Measurements from ENCODE around the gene CAPZB. TPM values are rescaled to one million over a fixed set of nuclear protein-coding genes. Genes with fewer than 3 reads are reported as not detected.

CAPZB gene
- total and polyA plus RNA-seq, 2 of the 4 experiments (the other 2 are of a cell fraction): 216 to 304 TPM

DNA sequence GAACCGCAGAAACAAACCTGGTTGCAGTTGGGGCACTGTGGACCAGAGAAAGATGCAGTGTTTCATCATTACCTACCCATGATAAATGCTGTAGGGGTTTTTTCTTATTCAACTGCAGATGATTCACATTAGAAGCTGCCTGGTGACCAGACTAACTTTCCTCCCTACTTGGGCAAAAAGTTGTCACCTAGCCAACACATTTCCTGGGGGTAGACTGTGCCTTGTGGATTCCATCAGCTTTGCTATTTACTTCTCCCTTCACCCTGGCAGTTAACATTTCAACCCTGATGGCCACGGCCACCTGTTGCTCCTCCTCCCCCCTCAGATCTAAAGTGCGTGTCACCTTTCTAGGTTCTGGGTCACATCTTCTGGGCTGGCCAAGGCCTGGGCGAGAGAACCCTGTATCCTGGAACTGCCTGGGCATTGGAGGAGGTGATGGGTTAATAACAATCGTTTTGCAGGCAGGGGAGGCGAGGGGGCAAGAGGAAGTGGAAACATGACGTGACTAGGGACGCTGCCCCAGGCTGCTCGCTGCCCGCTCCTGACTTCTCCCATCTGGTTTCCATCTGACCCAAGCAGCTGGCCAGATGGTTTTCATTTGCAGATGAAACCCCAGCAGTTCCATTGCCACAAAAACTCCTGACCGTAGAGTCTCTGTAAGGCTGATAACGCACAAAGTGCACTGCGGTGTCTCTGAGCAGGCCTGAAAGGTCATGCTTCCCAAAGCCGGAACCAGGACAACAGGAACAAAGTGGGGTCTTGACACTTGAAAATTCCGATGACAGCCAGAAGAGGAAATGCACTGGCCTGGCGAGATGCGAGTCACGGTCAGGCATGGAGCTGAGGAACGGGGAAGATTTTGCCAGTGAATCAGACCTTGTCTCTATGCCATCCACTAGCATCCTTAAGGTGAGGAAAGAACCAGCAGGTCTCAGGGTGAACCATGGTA, 36.6 kb downstream of the CAPZB start (continued):
- TF ChIP-seq RAD21 (IDR thresholded peaks at IDR 0.05; ENCODE audit: low read length): peak; percentile 23
- TF ChIP-seq MXI1 (IDR thresholded peaks at IDR 0.05; ENCODE audit: borderline replicate concordance, low read depth, low read length): 0 out of 2 replicates have a peak, but pooled peaks have one; percentile 25
- peak; percentile 34; the same call in 1 of the 2 replicates for TF ChIP-seq MAZ (IDR thresholded peaks at IDR 0.05; ENCODE audit: borderline replicate concordance, low read depth, low read length)
- no peak for TF ChIP-seq POLR2A (IDR thresholded peaks at IDR 0.05; ENCODE audit: low read depth, low read length)

DNA sequence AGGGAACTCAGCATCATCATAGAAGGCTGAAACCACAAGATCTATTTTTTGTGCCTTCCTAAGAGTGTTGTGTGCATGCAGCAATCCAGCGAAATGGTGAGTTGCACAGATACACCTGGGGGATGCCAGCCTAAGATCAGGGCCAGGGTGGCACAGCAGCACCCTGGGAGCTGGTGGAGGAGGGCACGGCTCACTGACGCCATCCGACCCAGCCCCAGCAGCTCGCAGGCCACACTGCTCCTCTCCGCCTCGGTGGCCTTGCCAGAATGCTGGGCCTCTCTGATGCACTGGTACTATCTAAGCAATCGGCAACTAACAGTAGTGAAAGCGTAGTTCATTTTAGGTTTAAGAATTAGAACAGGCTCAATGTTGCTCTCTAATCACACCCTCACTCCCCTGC, 37.8 kb downstream of the CAPZB start:
- H3K9me1 ChIP-seq (ENCODE audit: insufficient read depth, low read length): peaks cover 43% of the 10 kb centered on the region
- H3K27ac ChIP-seq (ENCODE audit: insufficient read depth, low read length): peak overlapping the region; percentile 87
- H2BK5ac ChIP-seq (ENCODE audit: low read depth, low read length, poor library complexity, severe bottlenecking): peak overlapping the region; percentile 56
- H3K9ac ChIP-seq (ENCODE audit: low read depth, low read length): peak overlapping the region; percentile 12; the same call in 1 of the 2 replicates
- BruUV-seq (replicated peaks): no TSS peak
- no peak overlapping the region for H3K56ac ChIP-seq (ENCODE audit: extremely low read depth, insufficient read depth, low read length)
- H2BK20ac ChIP-seq (ENCODE audit: low read depth, low read length): peak overlapping the region; percentile 34; the same call in 1 of the 2 replicates
- CTCF ChIA-PET: no interaction called here
- dilution Hi-C loops (cut with HindIII; ENCODE audit: low sequenced_read_pairs, unreplicated experiment) (no loop called here), intact Hi-C loops (cut with micrococcal nuclease) (no loop called here), in situ Hi-C loops (cut with MboI; ENCODE audit: low sequenced_read_pairs) (no loop called here)
- peak overlapping the region; percentile 69 for H3K14ac ChIP-seq (replicated peaks; ENCODE audit: low read depth, low read length)
- no peaks in the 10 kb centered on the region for H3K27me3 ChIP-seq (ENCODE audit: control insufficient read depth, insufficient read depth, low read length)
- H3K4me2 ChIP-seq (ENCODE audit: low read depth, low read length): no peak overlapping the region
- ATAC-seq (ENCODE audit: low read depth): no peak
- peak overlapping the region; percentile 52 for H2AK5ac ChIP-seq (ENCODE audit: low read depth, low read length)
- H2AFZ ChIP-seq (replicated peaks; ENCODE audit: low read length, poor library complexity): no peak overlapping the region
- H4K20me1 ChIP-seq (ENCODE audit: insufficient read depth, low read length): peaks cover 93% of the 10 kb centered on the region
- H3K23ac ChIP-seq (ENCODE audit: low read depth, low read length): no peak overlapping the region
- peak overlapping the region; percentile 4 for H3K4ac ChIP-seq (ENCODE audit: low read depth, low read length)
- H3K36me3 ChIP-seq (ENCODE audit: control insufficient read depth, insufficient read depth, low read length): 0 out of 2 replicates have a peak, but pooled peaks cover 2% of the 10 kb centered on the region
- DNase-seq: no peak
- H2BK15ac ChIP-seq (ENCODE audit: low read depth, low read length): no peak overlapping the region; the same call in 2 of the 3 replicates
- peak overlapping the region; percentile 67; the same call in 1 of the 2 replicates for H2BK120ac ChIP-seq (ENCODE audit: low read depth, low read length)
- POLR2A ChIA-PET (ENCODE audit: unreplicated experiment): no interaction called here
- no peak overlapping the region for H3K4me3 ChIP-seq (ENCODE audit: insufficient read depth, low read depth, low read length)
- peaks cover 51% of the 10 kb centered on the region for H3K4me1 ChIP-seq (ENCODE audit: control insufficient read depth, insufficient read depth, low read length)
- H2AK9ac ChIP-seq (replicated peaks; ENCODE audit: low read depth, low read length, poor library complexity): no peak overlapping the region
- peaks cover 33 to 96% of the 10 kb centered on the region in 2 experiments for H3K79me1 ChIP-seq (ENCODE audit: low read depth in 1 of 2, low read length in 2 of 2)
- H4K5ac ChIP-seq (ENCODE audit: low read depth, low read length): peak overlapping the region; percentile 35
- peak overlapping the region; percentile 10 for H3K18ac ChIP-seq (ENCODE audit: low read depth, low read length)
- peak overlapping the region in 1 of 2 experiments; percentile 16; a peak in 1 of 4 replicates for H4K8ac ChIP-seq (ENCODE audit: low read depth in 2 of 2, low read length in 2 of 2)
- no peaks in the 10 kb centered on the region for H3K9me3 ChIP-seq (ENCODE audit: control insufficient read depth, insufficient read depth, low read length)
- peak overlapping the region; percentile 53 for H4K91ac ChIP-seq (ENCODE audit: insufficient read depth, low read depth, low read length)
- WGBS, 2 experiments (ENCODE audit: extremely low coverage in 2 of 2, insufficient read length in 1 of 2): no CpG with 5 or more reads among the region's 9 CpGs
- TF ChIP-seq CHD1 (IDR thresholded peaks at IDR 0.05; ENCODE audit: low read depth, low read length): no peak
- TF ChIP-seq, protein P1, sequence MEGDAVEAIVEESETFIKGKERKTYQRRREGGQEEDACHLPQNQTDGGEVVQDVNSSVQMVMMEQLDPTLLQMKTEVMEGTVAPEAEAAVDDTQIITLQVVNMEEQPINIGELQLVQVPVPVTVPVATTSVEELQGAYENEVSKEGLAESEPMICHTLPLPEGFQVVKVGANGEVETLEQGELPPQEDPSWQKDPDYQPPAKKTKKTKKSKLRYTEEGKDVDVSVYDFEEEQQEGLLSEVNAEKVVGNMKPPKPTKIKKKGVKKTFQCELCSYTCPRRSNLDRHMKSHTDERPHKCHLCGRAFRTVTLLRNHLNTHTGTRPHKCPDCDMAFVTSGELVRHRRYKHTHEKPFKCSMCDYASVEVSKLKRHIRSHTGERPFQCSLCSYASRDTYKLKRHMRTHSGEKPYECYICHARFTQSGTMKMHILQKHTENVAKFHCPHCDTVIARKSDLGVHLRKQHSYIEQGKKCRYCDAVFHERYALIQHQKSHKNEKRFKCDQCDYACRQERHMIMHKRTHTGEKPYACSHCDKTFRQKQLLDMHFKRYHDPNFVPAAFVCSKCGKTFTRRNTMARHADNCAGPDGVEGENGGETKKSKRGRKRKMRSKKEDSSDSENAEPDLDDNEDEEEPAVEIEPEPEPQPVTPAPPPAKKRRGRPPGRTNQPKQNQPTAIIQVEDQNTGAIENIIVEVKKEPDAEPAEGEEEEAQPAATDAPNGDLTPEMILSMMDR (conservative IDR thresholded peaks at IDR 0.05; ENCODE audit: low read depth, low read length): no peak
- no peak for TF ChIP-seq BHLHE40 (IDR thresholded peaks at IDR 0.05; ENCODE audit: low read depth, low read length)
- no peak for TF ChIP-seq RFX5 (IDR thresholded peaks at IDR 0.05; ENCODE audit: low read depth, low read length)
- no peak for TF ChIP-seq POLR2A (IDR thresholded peaks at IDR 0.05; ENCODE audit: low read depth, low read length)
- TF ChIP-seq, protein P2, sequence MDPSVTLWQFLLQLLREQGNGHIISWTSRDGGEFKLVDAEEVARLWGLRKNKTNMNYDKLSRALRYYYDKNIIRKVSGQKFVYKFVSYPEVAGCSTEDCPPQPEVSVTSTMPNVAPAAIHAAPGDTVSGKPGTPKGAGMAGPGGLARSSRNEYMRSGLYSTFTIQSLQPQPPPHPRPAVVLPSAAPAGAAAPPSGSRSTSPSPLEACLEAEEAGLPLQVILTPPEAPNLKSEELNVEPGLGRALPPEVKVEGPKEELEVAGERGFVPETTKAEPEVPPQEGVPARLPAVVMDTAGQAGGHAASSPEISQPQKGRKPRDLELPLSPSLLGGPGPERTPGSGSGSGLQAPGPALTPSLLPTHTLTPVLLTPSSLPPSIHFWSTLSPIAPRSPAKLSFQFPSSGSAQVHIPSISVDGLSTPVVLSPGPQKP (IDR thresholded peaks at IDR 0.05; ENCODE audit: borderline replicate concordance, low read depth, low read length): no peak
- TF ChIP-seq SMC3 (IDR thresholded peaks at IDR 0.05; ENCODE audit: low read depth, low read length): no peak
- no peak for TF ChIP-seq NFE2L2 (IDR thresholded peaks at IDR 0.05; ENCODE audit: low read depth, low read length)
